Kidney (tissue), 14 donors: ENCODE results near the gene TNFAIP8. TPM values are rescaled to one million over a fixed set of nuclear protein-coding genes. Genes with fewer than 3 reads are reported as not detected.

Source experiments
- DNase-seq, 5 donors: peaks; one replicate each; pipeline ENCODE4 v3.0.0-alpha.2; 2013 to 2020
- FAIRE-seq: peaks from 2 replicates; lab custom pipeline; 2012; peaks lifted over from hg19 to GRCh38; lab: Jason Lieb, UNC
- H3K27ac ChIP-seq, 2 donors: one replicate each; pipeline ENCODE4 v1.7.0; 2013; ENCODE audit warnings: low read depth in 2 of 2, low read length in 2 of 2, inconsistent platforms in 1 of 2
- H3K27me3 ChIP-seq: one replicate; pipeline ENCODE4 v1.7.1; 2013; ENCODE audit warnings: low read length, inconsistent platforms; ENCODE audit not compliant: control insufficient read depth, insufficient read depth
- H3K36me3 ChIP-seq, 3 donors: one replicate each; pipeline versions ENCODE4 v1.7.0 to v1.7.1; 2013; ENCODE audit warnings: low read length in 3 of 3, control low read depth in 1 of 3, inconsistent platforms in 1 of 3; ENCODE audit not compliant: insufficient read depth in 3 of 3, control insufficient read depth in 2 of 3
- H3K4me1 ChIP-seq, 3 donors: one replicate each; pipeline versions ENCODE4 v1.7.0 to v1.7.1; 2013; ENCODE audit warnings: low read length in 3 of 3, inconsistent platforms in 1 of 3, low read depth in 1 of 3; ENCODE audit not compliant: control insufficient read depth in 2 of 3, insufficient read depth in 2 of 3
- H3K4me3 ChIP-seq, 3 donors: one replicate each; pipeline versions ENCODE4 v1.7.0 to v1.8.1; 2013; ENCODE audit warnings: low read length in 3 of 3, control low read depth in 1 of 3, inconsistent platforms in 1 of 3
- H3K9ac ChIP-seq, 3 donors: one replicate each; pipeline versions ENCODE4 v1.7.0 to v1.7.1; 2013; ENCODE audit warnings: low read length in 3 of 3, control low read depth in 1 of 3, inconsistent platforms in 1 of 3
- H3K9me3 ChIP-seq, 3 donors: one replicate each; pipeline versions ENCODE4 v1.7.0 to v1.7.1; 2013; ENCODE audit warnings: low read length in 3 of 3, control low read depth in 1 of 3, inconsistent platforms in 1 of 3; ENCODE audit not compliant: control insufficient read depth in 2 of 3, insufficient read depth in 1 of 3
- CTCF ChIP-seq: IDR thresholded peaks from 3 replicates; pipeline ENCODE4 v1.5.1; 2012; ENCODE audit warnings: mild to moderate bottlenecking, moderate library complexity, borderline replicate concordance; ENCODE audit not compliant: insufficient read depth; ENCODE audit errors: extremely low read depth
- intact Hi-C: fragments of 100-400 bp; cut with DNase I; formaldehyde crosslinking; loops from one replicate; pipeline ENCODE4 v1.11.1; 2022
- polyA plus RNA-seq: library from polyadenylated mRNA; stranded (reverse); fragments of 350-450 nt; fragmentation: Illumina TruSeq; extraction: RNeasy Lipid Tissue Mini Kit (QIAGEN cat#74804); gene quantifications from one replicate; pipeline ENCODE4 v1.2.3, GENCODE V29; 2014; ENCODE audit warnings: low read depth, low replicate concordance; ENCODE audit not compliant: insufficient read depth
- total RNA-seq: library from RNA; stranded (reverse); fragmentation: NEBNext Ultra II Directional; extraction: Animal tissue kit (Norgen Biotek cat#: 25700); gene quantifications from one replicate; pipeline ENCODE4 v1.2.1, GENCODE V29; 2021
- donor health status: control.
- donor health status: control.
- donor health status: control.
- donor health status: control.
- donor health status: control.
- donor health status: DM: yes; HTN: yes; CAD: no.
- donor health status: Normal renal cell carcinoma (clear cell type).

TNFAIP8 gene
- total and polyA plus RNA-seq, 2 donors from 2014 or later = 13.3 to 41.5 TPM

GRCh38 chr5:119373449-119373858 lies 17.6 kb downstream of the TNFAIP8 start:
- no peaks in the 10 kb centered on the region for H3K27me3 ChIP-seq
- intact Hi-C loops = no loop called here
- no peak for FAIRE-seq

GRCh38 chr5:119374901-119375300 lies 19.1 kb downstream of the TNFAIP8 start:
- DNase-seq (no peak), FAIRE-seq (no peak)
- H3K9me3 ChIP-seq = no peaks in the 10 kb centered on the region
- H3K9ac ChIP-seq = no peak overlapping the region
- H3K4me1 ChIP-seq = no peaks in the 10 kb centered on the region
- TF ChIP-seq CTCF = no peak
- H3K36me3 ChIP-seq = no peaks in the 10 kb centered on the region
- no peak overlapping the region for H3K4me3 ChIP-seq
- intact Hi-C loops = no loop called here
- no peak overlapping the region for H3K27ac ChIP-seq
- H3K27me3 ChIP-seq = no peaks in the 10 kb centered on the region

More at GRCh38 chr5:119373449-119373858, 17.6 kb downstream of the TNFAIP8 start:
- Histone ChIP-seq H3K9me3 (no peaks in the 10 kb centered on the region), H3K36me3 (no peaks in the 10 kb centered on the region), H3K4me1 (peaks cover 0 to 3% (median 0%) of the 10 kb centered on the region in 3 donors), H3K9ac (no peak overlapping the region), H3K27ac (no peak overlapping the region), H3K4me3 (no peak overlapping the region)
- TF ChIP-seq CTCF = no peak
- no peak for DNase-seq

- no peak for TF ChIP-seq CTCF
- no peak for DNase-seq
- Histone ChIP-seq H3K9ac (no peak overlapping the region), H3K4me1 (no peaks in the 10 kb centered on the region), H3K27me3 (no peaks in the 10 kb centered on the region), H3K9me3 (no peaks in the 10 kb centered on the region), H3K27ac (no peak overlapping the region), H3K4me3 (no peak overlapping the region), H3K36me3 (no peaks in the 10 kb centered on the region)
- no peak for FAIRE-seq
- intact Hi-C loops = no loop called here
These were observed 21.2 kb downstream of the TNFAIP8 start for GRCh38 chr5:119377066-119377465.
